ENCODE data around the gene MTIF3.
"Not testable (repeated sequence)": the region's sequence is repeated elsewhere in the genome, so short reads cannot be mapped to it uniquely, and the experiment has no call there.

MTIF3 gene

GRCh38 chr13:27403203-27403678 lies 47.1 kb downstream of the MTIF3 start:
- DNase-seq (ENCODE audit: low spot score) = no peak
- TF ChIP-seq CTCF (IDR thresholded peaks at IDR 0.05; ENCODE audit: extremely low read depth, missing control alignments) = no peak

- DNase-seq (ENCODE audit: low spot score) = no peak
Measured at GRCh38 chr13:27401210-27401609, 49.2 kb downstream of the MTIF3 start.

GRCh38 chr13:27400405-27400804 lies 50.0 kb downstream of the MTIF3 start:
- not testable (repeated sequence) for DNase-seq (ENCODE audit: low spot score)

More at GRCh38 chr13:27401210-27401609, 49.2 kb downstream of the MTIF3 start:
- no peak for TF ChIP-seq CTCF (IDR thresholded peaks at IDR 0.05; ENCODE audit: extremely low read depth, missing control alignments)

- no peak for DNase-seq (ENCODE audit: low spot score)
- TF ChIP-seq CTCF (IDR thresholded peaks at IDR 0.05; ENCODE audit: extremely low read depth, missing control alignments) = no peak
Measured at GRCh38 chr13:27398360-27398759, 52.0 kb downstream of the MTIF3 start.

- DNase-seq (ENCODE audit: low spot score) = no peak
- no peak for TF ChIP-seq CTCF (IDR thresholded peaks at IDR 0.05; ENCODE audit: extremely low read depth, missing control alignments)
Measured at GRCh38 chr13:27396252-27396846, 54.0 kb downstream of the MTIF3 start.

- no peak for TF ChIP-seq CTCF (IDR thresholded peaks at IDR 0.05; ENCODE audit: extremely low read depth, missing control alignments)
- DNase-seq (ENCODE audit: low spot score) = no peak
Measured at GRCh38 chr13:27395007-27395510, 55.3 kb downstream of the MTIF3 start.

GRCh38 chr13:27393101-27393500 lies 57.3 kb downstream of the MTIF3 start:
- TF ChIP-seq CTCF (IDR thresholded peaks at IDR 0.05; ENCODE audit: extremely low read depth, missing control alignments) = no peak
- no peak for DNase-seq (ENCODE audit: low spot score)

- no peak for DNase-seq (ENCODE audit: low spot score)
Measured at GRCh38 chr13:27391471-27391870, 58.9 kb downstream of the MTIF3 start.

More at GRCh38 chr13:27391471-27391870, 58.9 kb downstream of the MTIF3 start:
- TF ChIP-seq CTCF (IDR thresholded peaks at IDR 0.05; ENCODE audit: extremely low read depth, missing control alignments) = no peak
